HG02763 (cell line): ENCODE data around the gene GLS2.
"Not testable (repeated sequence)": the region's sequence is repeated elsewhere in the genome, so short reads cannot be mapped to it uniquely, and the experiment has no call there.

Experiments
- ATAC-seq: cut with Tn5 transposase; IDR thresholded peaks from one replicate; pipeline ENCODE4 v1.9.1; 2021; ENCODE audit warnings: mild to moderate bottlenecking, moderate library complexity; ENCODE audit not compliant: unreplicated experiment

GLS2 gene

DNA sequence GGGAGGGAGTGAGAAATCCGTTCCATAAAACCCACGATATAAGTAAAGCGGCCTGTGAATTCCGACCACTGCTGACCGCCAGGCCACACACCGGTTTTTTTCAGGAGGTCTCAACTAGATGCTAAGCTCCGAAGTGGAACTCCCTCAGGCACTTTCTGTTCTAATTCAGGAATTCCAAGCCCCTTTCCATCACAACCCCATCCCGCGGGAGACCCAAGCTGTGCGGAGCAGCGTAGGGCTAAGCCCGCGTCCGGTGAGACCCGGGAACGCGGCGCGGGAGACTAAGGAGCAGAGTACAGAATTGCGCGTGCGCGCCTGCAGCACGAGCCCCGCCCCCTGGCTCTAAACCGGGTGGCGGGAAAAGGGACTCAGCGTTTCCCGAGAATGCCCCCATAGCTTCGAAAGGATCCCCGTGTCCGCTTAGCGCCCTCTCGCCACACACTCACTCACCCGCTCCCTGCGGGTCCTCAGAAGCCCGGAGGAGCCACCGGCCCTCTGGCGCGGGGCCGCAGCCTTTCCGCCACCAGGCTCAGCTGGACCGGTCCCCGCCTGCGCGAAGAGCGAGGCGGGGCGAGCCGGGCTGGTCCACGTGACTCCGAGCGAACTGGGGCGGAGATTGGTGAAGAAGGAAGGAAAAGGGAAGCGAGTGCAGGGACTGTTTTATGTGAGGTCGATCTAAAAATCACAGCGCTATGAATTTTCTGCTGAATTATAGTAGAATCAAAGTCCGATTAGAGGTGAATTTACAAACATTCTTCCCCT, 38.9 kb downstream of the GLS2 start, which contains the start of gene TIMELESS:
TIMELESS (minus strand) TSS at position 567 of the 762 bp plus-strand sequence. CDS start 15,256 bp downstream, outside the sequence.
- peak; percentile 92 for ATAC-seq

DNA sequence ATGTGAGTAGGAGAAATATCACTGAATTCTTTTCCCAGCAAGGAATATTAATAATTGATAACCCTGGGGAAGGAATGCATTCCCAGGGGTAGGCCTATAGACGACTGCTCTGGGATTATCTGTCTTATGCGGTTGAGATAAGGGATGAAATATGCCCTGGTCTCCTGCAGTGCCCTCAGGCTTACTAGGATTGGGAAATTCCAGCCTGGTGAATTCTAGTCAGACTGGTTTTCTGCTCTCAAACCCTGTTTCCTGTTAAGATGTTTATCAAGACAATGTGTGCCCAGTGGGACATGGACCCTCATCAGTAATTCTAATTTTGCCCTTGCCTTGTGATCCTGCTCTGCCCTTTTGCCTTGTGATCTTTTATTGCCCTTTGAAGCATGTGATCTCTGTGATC, 44.8 kb downstream of the GLS2 start:
- not testable (repeated sequence) for ATAC-seq

DNA sequence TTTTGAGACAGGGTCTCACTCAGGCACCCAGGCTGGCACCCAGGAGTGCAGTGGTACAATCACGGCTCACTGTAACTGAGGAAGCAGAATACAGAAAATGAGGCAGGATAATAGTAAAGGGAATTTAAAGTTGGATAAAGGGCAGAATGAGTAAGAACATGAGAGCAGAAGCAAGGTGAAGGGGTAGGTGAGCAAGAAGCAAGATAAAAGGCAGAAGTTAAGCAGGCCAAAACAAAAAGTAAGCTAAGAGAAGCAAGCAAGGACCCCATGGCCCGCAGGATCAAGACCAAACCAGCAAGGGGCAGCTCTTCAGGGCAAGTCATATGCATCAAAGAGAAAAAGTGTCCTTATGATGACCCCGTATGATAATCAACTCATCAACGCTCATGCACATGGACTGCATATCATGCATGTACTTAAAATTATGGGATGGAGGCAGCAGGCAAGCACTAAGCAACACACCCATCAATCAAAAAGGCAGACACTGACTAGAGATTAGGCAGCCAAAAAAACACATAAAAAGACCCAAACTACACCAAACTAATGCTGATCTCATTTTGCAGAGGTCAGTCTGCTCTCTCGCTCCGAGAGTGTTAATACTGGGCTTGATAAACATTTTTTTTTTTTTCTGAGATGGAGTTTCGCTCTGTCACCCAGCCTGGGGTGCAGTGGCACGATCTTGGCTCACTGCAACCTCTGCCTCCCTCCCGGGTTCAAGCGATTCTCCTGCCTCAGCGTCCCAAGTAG, 50.4 kb downstream of the GLS2 start:
- no peak for ATAC-seq

DNA sequence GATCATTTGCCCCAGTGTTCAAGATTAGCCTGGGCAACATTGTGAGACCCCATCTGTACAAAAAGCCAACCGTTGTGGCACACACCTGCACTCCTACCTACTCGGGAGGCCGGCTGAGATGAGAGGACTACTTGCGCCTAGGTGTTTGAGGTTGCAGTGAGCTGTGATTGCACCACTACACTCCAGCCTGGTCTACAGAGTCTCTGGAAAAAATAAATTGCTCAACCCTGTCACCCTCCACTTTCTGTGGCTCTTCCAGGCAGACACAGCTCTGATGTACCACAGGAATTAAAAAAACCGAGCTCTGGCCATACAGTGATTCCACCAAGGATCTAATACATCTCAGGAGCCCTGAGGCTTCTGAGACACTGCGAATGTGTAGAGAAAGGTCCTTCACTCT, 53.1 kb downstream of the GLS2 start:
- no peak for ATAC-seq

- ATAC-seq, result no peak
These were observed 56.1 kb downstream of the GLS2 start for GRCh38 chr12:56431850-56432249.

- ATAC-seq, result no peak
These were observed 56.7 kb downstream of the GLS2 start for GRCh38 chr12:56431288-56431687.

GRCh38 chr12:56425940-56426438, 62.0 kb downstream of the GLS2 start:
- ATAC-seq, result no peak

- ATAC-seq, result no peak
These were observed 62.8 kb downstream of the GLS2 start for GRCh38 chr12:56425193-56425592.
